ENCODE measurements around the gene ZNF780A.

DNA sequence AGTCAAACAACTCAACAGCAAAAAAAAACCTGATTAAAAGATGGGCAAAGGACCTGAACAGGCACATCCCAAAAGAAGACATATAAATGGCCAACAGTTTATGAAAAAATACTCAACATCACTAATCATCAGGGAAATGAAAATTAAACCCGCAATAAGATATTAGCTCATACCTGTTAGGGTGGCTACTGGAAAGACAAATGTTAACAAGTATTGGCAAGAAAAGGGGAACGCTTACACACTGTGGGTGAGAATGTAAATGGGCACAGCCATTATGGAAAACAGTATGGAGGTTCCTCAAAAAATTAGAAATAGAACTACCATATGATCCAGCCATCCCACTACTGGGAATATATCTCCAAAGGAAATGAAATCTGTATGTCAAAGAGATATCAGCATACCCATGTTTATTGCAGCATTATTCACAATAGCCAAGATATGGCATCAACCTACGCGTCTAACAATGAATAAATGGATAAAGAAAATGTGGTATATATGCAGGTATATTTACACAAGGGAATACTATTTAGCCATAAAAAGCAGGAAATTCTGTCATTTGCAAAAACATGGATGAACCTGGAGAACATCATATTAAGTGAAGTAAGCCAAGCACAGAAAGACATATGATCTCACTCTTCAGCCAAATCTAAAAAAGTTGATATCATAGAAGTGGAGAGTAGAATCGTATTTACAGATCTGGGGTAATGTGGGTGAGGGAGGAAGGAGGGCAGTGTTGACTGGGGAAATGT, 2.3 kb downstream of the ZNF780A start:
- TF ChIP-seq, protein P1, sequence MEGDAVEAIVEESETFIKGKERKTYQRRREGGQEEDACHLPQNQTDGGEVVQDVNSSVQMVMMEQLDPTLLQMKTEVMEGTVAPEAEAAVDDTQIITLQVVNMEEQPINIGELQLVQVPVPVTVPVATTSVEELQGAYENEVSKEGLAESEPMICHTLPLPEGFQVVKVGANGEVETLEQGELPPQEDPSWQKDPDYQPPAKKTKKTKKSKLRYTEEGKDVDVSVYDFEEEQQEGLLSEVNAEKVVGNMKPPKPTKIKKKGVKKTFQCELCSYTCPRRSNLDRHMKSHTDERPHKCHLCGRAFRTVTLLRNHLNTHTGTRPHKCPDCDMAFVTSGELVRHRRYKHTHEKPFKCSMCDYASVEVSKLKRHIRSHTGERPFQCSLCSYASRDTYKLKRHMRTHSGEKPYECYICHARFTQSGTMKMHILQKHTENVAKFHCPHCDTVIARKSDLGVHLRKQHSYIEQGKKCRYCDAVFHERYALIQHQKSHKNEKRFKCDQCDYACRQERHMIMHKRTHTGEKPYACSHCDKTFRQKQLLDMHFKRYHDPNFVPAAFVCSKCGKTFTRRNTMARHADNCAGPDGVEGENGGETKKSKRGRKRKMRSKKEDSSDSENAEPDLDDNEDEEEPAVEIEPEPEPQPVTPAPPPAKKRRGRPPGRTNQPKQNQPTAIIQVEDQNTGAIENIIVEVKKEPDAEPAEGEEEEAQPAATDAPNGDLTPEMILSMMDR (IDR thresholded peaks at IDR 0.05), result no peak
- TF ChIP-seq POLR2A (IDR thresholded peaks at IDR 0.05), result no peak

Data from stomach (tissue), 4 donors.